BJ (cell line): ENCODE measurements around the gene TMEM179. TPM values are rescaled to one million over a fixed set of nuclear protein-coding genes. Genes with fewer than 3 reads are reported as not detected.

ENCODE experiments used
- CTCF ChIA-PET: fragments of 350-600 bp; formaldehyde crosslinking; extraction: SDS; loops from one replicate; lab custom pipeline; 2021; ENCODE audit warnings: antibody characterized with exemption, inconsistent platforms; lab: Yijun Ruan, JAX
- POLR2A ChIA-PET: fragments of 300-600 bp; sonication (Branson Sonifier 250); formaldehyde crosslinking; extraction: SDS; loops from one replicate; lab custom pipeline; 2021; ENCODE audit warnings: antibody characterized with exemption; lab: Charles Lee
- DNase-seq: peaks from one replicate; pipeline ENCODE4 v3.0.0-alpha.2; 2011; ENCODE audit warnings: low read depth
- H3K27me3 ChIP-seq: 2 replicates; pipeline ENCODE4 v1.6.0; 2011; ENCODE audit warnings: low read length; ENCODE audit not compliant: control insufficient read depth, insufficient read depth
- H3K36me3 ChIP-seq: 2 replicates; pipeline ENCODE4 v1.5.1; 2011; ENCODE audit warnings: low read length; ENCODE audit not compliant: control insufficient read depth, insufficient read depth
- H3K4me3 ChIP-seq: 2 replicates; pipeline ENCODE4 v1.5.1; 2011; ENCODE audit warnings: low read depth, mild to moderate bottlenecking, control low read depth, low read length
- polyA plus RNA-seq: library from polyadenylated mRNA; depleted of rRNA; stranded (reverse); fragments of >200 nt; gene quantifications from 2 replicates; pipeline ENCODE4 v1.2.3, GENCODE V29; 2011; rRNA removed
- TF ChIP-seq, protein P1 (sequence below): IDR thresholded peaks from 2 replicates; pipeline ENCODE4 v1.5.1; 2011; ENCODE audit warnings: low read depth, mild to moderate bottlenecking, control low read depth, inconsistent platforms, low read length, moderate library complexity; ENCODE audit not compliant: insufficient read depth

Gene TMEM179
- polyA plus RNA-seq, 1 experiment, result 0.09 TPM

GRCh38 chr14:104542871-104543830, 61.4 kb downstream of the TMEM179 start:
- no peaks in the 10 kb centered on the region for H3K36me3 ChIP-seq
- TF ChIP-seq, protein P1, sequence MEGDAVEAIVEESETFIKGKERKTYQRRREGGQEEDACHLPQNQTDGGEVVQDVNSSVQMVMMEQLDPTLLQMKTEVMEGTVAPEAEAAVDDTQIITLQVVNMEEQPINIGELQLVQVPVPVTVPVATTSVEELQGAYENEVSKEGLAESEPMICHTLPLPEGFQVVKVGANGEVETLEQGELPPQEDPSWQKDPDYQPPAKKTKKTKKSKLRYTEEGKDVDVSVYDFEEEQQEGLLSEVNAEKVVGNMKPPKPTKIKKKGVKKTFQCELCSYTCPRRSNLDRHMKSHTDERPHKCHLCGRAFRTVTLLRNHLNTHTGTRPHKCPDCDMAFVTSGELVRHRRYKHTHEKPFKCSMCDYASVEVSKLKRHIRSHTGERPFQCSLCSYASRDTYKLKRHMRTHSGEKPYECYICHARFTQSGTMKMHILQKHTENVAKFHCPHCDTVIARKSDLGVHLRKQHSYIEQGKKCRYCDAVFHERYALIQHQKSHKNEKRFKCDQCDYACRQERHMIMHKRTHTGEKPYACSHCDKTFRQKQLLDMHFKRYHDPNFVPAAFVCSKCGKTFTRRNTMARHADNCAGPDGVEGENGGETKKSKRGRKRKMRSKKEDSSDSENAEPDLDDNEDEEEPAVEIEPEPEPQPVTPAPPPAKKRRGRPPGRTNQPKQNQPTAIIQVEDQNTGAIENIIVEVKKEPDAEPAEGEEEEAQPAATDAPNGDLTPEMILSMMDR, result no peak
- POLR2A ChIA-PET, result no interaction called here
- H3K27me3 ChIP-seq, result no peaks in the 10 kb centered on the region; the same call in none of the 2 replicates
- CTCF ChIA-PET, result no interaction called here
- DNase-seq, result no peak
- H3K4me3 ChIP-seq, result no peak overlapping the region

GRCh38 chr14:104541905-104542465, 62.6 kb downstream of the TMEM179 start:
- no peak for DNase-seq
- CTCF ChIA-PET, result no interaction called here
- H3K27me3 ChIP-seq, result no peaks in the 10 kb centered on the region; the same call in none of the 2 replicates
- no peaks in the 10 kb centered on the region for H3K36me3 ChIP-seq
- no peak overlapping the region for H3K4me3 ChIP-seq
- POLR2A ChIA-PET, result no interaction called here
- TF ChIP-seq, protein P1, result no peak

Other genes starting within 250 kb of the TMEM179 start
- not detected in 2 replicates for gene C14orf180, start 25.0 kb downstream of the TMEM179 start, polyA plus RNA-seq
- gene INF2, start 84.8 kb upstream of the TMEM179 start, polyA plus RNA-seq, result 20.0 and 39.9 TPM in 2 replicates
- 2.9 and 4.5 TPM in 2 replicates for gene ADSS1, start 119.5 kb upstream of the TMEM179 start, polyA plus RNA-seq
- gene SIVA1, start 148.4 kb upstream of the TMEM179 start, polyA plus RNA-seq, result 83.5 and 116 TPM in 2 replicates
- 152 and 226 TPM in 2 replicates for gene AKT1, start 191.0 kb upstream of the TMEM179 start, polyA plus RNA-seq
- 1.9 and 2.7 TPM in 2 replicates for gene ZBTB42, start 196.3 kb upstream of the TMEM179 start, polyA plus RNA-seq